HG02610 (cell line): Measurements from ENCODE around the gene ATG4D.
"Not testable (repeated sequence)": the region's sequence is repeated elsewhere in the genome, so short reads cannot be mapped to it uniquely, and the experiment has no call there.

Experiments
- ATAC-seq: cut with Tn5 transposase; IDR thresholded peaks from one replicate; pipeline ENCODE4 v1.9.1; 2021; ENCODE audit warnings: mild to moderate bottlenecking, moderate library complexity; ENCODE audit not compliant: unreplicated experiment

The ATG4D gene

DNA sequence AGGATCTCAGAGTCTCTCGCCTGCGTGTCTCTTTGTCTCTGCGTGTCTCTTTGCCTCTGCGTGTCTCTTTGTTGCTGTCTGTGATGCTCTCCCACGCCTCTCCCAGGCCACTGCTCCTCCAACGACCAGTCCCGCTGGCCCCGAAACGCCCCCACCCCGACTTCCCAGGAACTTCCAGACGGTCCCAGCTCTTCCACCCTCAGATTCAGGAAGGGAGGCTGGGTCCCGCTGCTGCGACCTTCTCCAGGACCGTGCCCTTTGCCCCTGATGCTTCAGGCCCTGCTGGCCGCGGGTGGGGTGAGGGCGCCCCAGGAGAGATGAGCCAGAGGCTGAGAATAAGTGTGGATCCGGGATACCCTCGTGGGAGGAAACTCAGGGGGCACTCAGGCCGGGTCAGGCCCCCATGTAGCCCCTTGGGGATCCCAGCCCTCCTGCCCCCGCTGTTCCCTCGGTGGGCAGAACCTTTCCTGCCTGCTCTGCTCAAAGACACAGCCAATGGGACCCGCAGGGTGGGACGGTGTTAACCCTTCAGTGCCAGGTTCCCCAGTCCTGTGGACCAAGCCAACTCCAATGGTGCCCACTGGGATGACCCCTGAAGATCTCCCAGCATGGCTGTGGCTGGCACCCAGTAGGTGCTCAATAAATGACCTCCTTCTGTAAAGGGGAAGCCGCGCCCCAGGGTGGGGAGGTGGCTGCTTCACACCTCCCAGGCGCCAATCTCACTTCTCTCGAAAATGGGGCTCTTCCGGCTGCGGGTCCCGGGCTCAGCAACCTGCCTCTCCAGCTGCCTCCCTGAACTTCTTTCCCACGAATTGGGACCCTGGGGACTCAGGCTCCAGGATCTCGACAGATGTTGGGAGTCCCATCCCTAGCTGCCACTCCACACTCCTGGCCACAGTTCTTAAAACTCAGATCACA lies 25.0 kb upstream of the ATG4D start:
- no peak for ATAC-seq

DNA sequence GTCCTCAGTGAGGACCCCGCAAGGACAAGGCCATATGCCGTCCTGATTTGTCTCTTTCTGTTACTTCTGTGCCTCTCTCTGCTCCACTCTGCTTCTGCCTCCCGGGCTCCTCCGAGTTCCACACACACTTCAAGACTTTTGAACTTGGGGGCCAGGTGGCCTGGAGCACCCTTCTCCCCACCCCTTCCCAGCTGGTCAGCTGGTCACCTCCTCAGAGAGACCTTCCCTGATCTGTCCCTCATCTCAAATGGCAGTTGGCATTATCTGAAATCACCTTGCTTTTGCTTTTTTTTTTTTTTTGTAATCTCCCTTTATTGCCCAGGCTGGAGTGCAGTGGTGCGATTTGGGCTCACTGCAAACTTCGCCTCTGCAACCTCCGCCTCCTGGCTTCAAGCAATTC lies 24.3 kb upstream of the ATG4D start:
- no peak for ATAC-seq

DNA sequence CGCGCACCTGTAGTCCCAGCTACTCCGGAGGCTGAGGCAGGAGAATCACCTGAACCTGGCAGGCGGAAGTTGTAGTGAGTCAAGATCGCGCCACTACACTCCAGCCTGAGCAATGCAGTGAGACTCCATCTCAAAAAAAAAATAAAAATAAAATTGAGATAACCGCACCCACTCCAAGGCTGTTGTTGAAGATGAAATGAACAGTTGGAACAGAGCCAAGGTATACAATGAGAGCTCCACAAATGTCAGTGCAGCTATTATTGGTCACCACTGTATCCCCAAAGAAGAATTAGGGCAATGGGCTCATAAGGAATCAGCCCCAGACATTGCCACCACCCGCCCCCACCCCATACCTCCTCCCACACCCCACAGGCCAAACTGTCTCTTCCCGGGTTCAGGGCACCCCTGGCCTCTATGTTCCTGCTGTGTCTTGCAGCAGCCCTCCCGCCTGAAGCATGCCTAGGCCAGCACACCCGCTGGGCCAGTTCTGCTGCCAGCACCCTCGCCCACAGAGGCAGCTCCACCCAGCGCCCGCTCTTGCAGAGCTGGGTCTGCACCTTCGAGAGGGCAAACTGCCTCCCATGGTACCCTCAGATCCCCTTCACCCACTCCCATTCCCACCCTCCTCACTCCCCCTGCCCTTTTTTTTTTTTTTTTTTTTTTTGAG lies 22.9 kb upstream of the ATG4D start:
- no peak for ATAC-seq

DNA sequence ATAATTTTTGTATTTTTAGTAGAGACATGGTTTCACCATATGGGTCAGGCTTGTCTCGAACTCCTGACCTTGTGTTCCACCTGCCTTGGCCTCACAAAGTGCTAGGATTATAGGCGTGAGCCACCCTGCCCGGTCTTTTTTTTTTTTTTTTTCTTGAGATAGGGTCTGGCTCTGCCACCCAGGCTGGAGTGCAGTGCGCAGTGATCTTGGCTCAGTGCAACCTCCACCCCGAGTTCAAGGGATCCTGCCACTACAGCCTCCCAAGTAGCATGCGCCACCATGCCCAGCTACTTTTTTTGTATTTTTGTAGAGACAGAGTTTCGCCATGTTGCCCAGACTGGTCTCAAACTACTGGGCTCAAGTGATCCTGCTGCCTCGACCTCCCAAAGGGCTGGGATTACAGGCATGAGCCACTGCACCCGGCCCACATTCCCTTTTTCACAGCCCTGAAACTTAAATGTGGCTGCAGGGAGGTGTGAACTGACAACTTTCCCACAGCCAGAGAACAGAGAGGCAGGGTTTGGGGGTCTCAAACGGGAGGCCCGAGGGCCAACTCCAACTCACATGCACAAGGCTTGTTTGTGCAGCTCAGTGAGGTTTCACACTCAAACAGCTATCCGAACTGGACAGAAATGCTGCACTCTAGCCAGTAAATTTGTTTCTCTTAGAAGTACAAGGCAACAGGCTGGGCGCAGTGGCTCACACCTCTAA lies 22.1 kb upstream of the ATG4D start:
- ATAC-seq = no peak

DNA sequence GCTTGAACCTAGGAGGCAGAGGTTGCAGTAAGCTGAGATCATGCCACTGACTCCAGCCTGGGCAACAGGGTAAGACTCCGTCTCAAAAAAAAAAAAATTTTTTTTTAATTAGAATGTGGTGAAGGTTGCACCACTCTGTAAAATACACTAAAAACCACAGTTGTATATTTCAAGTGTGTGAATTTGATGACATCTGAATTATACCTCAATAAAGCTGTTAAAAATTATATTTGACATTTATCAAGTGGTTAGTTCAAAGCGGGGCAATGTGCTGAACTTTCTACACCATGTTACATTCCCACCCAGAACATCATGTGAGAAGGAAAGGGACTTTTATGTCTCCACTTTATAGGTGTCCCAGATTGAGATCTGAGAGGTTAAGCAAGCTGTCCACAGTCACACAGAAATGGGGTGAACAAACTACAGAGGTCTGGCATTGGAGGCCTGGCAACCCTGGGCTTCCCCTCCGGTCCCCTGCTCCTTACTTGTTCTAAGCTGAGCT lies 20.5 kb upstream of the ATG4D start:
- no peak for ATAC-seq

DNA sequence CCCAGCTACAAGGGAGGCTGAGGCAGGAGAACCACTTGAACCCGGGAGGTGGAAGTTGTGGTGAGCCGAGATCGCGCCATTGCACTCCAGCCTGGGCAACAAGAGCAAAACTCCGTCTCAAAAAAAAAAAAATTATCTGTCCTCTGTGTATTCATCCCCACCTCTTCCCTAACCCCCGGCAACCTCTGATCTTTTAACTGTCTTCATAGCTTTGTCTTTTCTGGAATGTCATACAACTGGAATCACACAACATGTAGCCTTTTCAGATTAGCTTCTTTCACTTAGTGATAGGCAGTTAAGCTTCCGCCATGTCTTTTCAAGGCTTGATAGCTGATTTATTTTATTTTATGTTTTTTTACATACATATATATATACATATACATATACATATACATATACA lies 18.1 kb upstream of the ATG4D start:
- no peak for ATAC-seq

DNA sequence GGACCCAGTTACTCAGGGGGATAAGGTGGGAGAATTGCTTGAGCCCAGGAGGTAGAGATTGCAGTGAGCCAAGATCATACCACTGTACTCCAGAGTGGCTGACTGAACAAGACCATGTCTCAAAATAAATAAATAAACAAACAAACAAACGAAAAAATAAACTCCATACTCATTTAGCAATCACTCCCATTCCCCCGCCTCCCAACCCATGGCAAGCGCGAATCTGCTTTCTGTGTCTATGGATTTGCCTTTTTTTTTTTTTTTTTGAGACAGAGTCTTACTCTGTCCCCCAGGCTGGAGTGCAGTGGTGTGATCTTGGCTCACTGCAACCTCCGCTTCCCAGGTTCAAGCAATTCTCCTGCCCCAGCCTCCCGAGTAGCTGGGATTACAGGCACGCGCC lies 16.8 kb upstream of the ATG4D start:
- ATAC-seq = not testable (repeated sequence)

DNA sequence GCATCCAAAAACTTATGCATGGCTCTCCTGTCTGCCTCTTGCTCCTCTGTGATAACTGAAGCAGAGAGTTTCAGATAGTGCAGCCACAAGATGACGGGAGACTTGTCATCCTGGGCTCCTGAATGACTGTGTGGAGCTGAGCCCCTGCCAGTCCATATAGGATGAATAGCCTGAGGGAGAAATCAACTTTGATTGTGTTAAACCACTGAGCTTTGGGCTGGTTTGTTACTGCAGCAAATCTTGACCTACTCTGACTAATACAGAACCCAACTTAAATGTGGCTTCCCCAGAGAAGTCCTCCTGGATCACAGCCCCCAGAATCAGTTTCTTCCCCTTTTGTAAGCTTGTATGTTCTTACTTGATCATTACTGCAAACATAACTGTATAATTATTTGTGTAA lies 11.2 kb upstream of the ATG4D start:
- ATAC-seq = no peak

DNA sequence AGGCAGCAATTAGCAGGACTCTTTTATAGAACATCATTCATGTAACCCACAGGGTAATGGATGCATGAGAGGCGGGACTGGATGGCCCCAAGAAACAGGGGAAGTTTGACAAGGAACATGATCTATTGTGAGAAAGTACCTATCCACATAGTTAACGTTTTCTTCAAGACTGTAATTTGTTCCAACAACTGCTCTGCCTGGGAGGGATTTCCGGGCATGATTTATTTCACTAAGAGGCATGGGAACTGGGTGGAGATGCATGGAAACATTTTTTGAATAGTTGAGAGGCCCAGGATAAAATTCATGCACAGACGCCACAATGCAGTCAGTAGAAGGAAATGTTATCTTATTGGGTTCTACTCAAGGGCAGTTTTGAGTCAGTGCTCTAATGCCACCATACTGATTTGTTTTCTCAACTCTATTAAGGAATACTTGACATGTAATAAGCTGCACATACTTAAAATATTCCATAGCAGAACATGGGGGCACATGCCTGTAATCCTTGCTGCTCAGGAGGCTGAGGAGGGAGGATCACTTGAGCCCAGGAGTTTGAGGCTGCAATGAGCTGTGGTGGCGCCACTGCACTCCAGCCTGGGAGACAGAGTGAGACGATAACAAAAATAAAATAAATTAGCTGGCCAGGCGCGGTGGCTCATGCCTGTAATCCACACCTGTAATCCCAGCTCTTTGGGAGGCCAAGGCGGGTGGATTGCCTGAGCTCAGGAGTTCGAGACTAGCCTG lies 9.9 kb upstream of the ATG4D start:
- ATAC-seq = no peak

DNA sequence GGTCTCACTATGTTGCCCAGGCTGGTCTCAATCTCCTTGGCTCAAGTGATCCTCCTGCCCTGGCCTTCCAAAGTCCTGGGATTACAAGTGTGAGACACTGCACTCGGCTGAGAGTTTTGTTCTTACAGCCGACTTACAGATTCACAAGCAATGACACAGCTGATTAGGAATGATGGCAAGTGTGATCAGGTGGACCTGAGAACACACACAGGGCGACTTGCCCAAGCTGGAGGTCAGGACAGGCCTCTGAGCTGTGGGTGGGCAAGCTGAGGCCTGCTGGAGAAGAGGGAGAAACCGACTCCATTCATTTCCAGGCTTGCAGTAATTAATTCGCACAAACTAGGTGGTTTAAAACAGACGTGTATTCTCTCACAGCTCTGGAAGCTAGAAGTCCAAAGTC lies 8.1 kb upstream of the ATG4D start:
- ATAC-seq = no peak

DNA sequence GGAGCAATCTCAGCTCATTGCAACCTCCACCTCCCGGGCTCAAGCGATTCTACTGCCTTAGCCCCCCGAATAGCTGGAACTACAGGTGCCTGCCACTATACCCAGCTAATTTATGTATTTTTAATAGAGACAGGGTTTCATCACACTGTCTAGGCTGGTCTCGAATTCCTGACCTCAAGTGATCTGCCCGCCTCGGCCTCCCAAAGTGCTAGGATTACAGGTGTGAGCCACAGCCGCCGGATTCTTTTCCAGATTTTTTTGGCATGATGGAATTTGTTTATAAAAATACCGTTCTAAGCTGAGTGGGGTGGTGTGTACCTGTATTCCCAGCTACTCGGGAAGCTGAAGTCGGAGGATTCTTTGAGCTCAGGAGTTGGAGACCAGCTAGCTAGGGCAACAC lies 6.0 kb upstream of the ATG4D start:
- ATAC-seq = no peak

DNA sequence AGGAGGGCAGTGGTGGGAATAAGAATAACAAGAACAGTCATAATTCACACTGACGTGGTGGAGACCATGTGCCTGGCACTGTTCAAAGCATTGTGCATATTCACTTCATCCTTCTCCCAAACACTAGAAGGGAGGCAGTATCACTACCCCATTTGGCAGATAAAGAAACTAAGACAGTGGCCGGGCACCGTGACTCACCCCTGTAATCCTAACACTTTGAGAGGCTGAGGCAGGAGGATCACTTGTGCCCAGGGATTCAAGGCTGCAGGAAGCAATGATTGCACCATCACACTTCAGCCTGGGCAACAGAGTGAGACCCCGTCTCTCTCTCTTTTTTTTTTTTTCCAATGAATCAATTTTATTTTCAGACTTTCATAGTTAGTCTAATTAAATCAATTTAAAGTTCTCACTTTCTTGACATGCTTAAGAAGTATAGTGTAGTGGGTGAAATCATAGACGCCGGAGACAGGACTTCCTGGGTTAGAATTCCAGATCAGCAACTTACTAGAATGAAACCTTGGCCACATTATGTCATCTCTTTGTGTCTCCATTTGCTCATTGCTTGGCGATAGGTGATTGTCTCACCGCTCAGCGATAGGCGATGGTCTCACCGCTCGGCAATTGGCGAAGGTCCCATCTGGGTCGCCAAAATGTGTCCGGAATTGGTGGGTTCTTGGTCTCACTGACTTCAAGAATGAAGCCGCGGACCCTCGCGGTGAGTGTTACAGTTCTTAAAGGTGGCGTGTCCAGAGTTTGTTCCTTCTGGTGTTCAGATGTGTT lies 5.3 kb upstream of the ATG4D start:
- no peak for ATAC-seq

DNA sequence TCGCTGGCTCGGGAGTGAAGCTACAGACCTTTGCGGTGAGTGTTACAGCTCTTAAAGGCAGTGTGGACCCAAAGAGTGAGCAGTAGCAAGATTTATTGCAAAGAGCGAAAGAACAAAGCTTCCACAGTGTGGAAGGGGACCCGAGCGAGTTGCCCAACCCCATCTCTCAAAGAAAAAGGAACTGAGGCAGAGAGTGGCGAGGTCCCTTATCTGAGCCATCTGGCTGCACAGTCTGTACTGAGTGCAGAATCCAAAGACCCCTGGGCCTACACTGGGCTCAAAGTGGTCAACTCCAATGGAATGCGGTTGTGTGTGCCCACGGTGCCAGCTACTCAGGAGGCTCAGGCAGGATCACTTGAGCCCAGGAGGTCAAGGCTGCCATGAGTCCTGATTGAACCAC lies 4.7 kb upstream of the ATG4D start:
- not testable (repeated sequence) for ATAC-seq

DNA sequence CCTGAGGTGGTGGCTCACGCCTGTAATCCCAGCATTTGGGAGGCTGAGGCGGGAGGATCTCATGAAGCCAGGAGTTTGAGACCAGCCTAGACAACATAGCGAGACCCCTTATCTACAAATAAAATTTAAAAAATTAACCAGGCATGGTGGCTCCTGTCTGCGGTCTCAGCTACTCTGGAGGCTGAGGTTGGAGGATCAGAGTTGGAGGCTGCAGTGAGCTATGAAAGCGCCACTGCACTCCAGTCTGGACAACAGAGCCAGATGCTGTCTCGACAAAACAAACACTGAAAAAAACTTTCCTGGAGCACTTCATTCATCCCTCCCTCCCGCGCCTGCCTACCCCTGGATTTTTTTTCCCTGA lies 665 bp upstream of the ATG4D start:
- no peak for ATAC-seq

DNA sequence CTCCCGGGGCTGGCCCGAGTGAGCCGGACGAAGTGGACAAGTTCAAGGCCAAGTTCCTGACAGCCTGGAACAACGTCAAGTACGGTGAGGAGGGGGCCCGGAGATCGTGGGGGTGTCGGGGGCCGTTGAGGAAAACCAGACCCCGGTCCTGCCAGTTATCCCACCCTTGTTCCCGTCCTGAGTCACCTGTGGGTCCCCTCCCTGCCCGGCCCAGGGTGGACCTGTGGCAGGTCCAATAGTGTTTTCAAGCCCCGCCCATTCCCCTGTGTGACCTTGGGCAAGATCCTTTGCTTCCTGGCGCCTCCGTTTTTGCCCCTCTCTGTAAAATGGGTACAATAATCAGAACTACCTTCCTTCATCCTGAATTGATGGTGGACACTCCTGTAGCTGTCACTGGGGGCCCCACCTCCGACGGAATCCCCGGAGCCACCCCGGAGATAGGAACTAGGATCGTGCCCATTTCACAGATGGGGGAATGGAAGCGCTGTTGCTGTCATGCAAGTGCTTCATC lies 593 bp downstream of the ATG4D start:
- no peak for ATAC-seq

DNA sequence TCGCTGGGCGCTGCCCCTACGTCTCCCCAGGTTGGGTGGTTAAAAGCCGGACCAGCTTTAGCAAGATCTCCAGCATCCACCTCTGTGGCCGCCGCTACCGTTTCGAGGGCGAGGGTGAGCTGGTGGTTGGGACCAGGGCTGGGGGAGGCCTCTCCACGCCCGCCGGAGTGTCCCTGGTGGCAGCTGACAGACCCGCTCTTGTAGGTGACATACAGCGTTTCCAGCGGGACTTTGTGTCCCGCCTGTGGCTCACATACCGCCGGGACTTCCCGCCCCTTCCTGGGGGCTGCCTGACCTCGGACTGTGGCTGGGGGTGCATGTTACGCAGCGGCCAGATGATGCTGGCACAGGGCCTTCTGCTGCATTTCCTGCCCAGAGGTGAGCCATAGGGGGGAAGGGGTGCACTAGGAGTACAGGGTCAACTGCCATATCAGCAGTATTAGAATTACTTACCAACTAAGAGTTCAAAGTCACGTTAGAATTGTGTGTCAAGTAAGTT lies 1.1 kb downstream of the ATG4D start:
- no peak for ATAC-seq

DNA sequence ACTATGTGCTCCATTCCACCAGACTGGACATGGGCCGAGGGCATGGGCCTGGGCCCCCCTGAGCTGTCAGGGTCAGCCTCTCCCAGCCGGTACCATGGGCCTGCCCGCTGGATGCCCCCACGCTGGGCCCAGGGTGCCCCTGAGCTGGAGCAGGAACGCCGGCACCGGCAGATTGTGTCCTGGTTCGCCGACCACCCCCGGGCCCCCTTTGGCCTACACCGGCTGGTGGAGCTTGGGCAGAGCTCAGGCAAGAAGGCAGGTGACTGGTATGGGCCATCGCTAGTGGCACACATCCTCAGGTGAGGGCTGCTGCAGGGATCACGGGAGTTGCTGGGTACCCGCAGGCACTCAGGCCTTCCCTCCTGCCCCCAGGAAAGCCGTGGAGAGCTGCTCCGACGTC lies 3.1 kb downstream of the ATG4D start:
- ATAC-seq = no peak

DNA sequence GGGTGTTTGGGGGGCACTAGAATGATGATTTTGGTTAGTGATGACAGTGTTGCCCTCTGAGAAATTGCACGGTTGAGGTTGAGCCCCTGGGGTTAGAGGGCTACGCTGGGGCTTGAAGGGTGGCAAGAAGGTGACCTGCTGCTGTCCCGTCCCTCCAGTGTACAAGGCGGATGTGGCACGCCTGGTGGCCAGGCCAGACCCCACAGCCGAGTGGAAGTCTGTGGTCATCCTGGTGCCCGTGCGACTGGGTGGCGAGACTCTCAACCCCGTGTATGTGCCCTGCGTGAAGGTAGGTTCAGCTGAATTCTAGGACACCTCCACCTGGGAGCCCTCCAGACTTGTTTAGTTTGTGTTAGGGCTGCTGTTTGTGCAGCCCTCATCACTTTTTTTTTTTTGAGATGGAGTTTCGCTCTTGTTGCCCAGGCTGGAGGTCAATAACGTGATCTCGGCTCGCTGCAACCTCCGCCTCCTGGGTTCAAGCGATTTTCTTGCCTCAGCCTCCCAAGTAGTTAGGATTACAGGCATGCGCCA lies 5.1 kb downstream of the ATG4D start:
- no peak for ATAC-seq

DNA sequence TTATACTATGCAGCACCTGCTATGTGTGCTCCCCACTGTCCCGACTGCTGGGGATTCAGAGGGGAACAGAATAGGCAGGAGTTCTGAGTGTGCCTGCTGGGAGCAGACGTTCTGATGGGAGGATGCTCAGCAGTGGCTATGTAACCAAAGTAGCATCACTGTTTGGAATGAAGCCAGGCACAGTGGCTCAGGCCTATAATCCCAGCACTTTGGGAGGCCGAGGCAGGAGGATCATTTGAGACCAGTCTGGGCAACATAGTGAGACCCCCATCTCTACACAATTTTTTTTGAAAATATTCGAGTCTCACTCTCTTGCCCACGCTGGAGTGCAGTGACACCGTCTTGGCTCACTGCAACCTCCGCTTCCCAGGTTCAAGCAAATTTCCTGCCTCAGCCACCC lies 6.0 kb downstream of the ATG4D start:
- no peak for ATAC-seq

DNA sequence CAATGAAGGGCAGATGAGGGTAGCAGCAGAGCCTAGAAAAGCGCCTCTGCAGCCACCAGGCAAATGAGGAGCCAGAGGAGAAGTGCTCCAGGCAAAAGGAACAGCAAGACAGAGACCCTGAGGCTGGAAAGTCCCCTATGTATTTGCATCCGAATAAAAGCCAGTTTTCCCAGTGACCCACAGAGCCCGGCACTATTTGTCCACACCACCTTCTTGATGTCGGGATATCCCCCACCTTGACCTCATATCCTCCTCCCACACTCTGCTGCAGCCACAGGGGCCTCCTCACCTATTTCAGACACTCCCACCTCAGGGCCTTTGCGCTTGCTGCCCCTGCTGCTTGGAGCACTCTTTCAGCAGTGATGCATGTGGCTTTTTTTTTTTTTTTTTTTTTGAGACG lies 6.6 kb downstream of the ATG4D start:
- no peak for ATAC-seq
